AG09319 (cell line): ENCODE data around the gene ELFN2.

ENCODE experiments used
- DNase-seq: peaks from one replicate; pipeline ENCODE4 v3.0.0-alpha.2; 2010; ENCODE audit warnings: low read depth; ENCODE audit errors: extremely low read depth
- CTCF ChIP-seq: IDR thresholded peaks from 2 replicates; pipeline ENCODE4 v1.5.1; 2011; ENCODE audit warnings: low read depth, mild to moderate bottlenecking, inconsistent platforms, low read length, moderate library complexity

Gene ELFN2

GRCh38 chr22:37427135-37427710 lies at the start of gene ELFN2:
Gene ELFN2 (minus strand): TSS chr22:37427479. CDS start chr22:37375534, 51,945 bp downstream.
- no peak for TF ChIP-seq CTCF
- no peak for DNase-seq

GRCh38 chr22:37476389-37477329 lies 49.4 kb upstream of the ELFN2 start:
- TF ChIP-seq CTCF = no peak
- DNase-seq = no peak

GRCh38 chr22:37474447-37475090 lies 47.3 kb upstream of the ELFN2 start:
- DNase-seq = no peak
- TF ChIP-seq CTCF = no peak

- TF ChIP-seq CTCF = no peak
- DNase-seq = no peak
Measured at GRCh38 chr22:37473437-37473946, 46.2 kb upstream of the ELFN2 start.

GRCh38 chr22:37472418-37473006 lies 45.2 kb upstream of the ELFN2 start:
- peak; percentile 58 for TF ChIP-seq CTCF
- DNase-seq = no peak

- DNase-seq = no peak
- no peak for TF ChIP-seq CTCF
Measured at GRCh38 chr22:37471727-37472417, 44.6 kb upstream of the ELFN2 start.
